Nephron (organoid): ENCODE data around the gene SLC12A8.

Experiments
- H3K27ac Mint-ChIP-seq, 3 experiments: 2 replicates each; pipeline ENCODE4 v1.8.0; 2020; ENCODE audit warnings: mixed read lengths in 3 of 3, mild to moderate bottlenecking in 2 of 3, moderate library complexity in 1 of 3
- H3K27me3 Mint-ChIP-seq: 2 replicates; pipeline ENCODE4 v1.8.0; 2021; ENCODE audit warnings: low read depth, mild to moderate bottlenecking, moderate library complexity, mixed read lengths
- H3K36me3 Mint-ChIP-seq: 2 replicates; pipeline ENCODE4 v1.8.0; 2020; ENCODE audit warnings: low read depth, mixed read lengths
- H3K4me1 Mint-ChIP-seq: 2 replicates; pipeline ENCODE4 v1.8.0; 2020; ENCODE audit warnings: mixed read lengths
- H3K4me3 Mint-ChIP-seq, 3 experiments: 2 replicates each; pipeline ENCODE4 v1.8.0; 2020; ENCODE audit warnings: mild to moderate bottlenecking in 3 of 3, mixed read lengths in 3 of 3, moderate library complexity in 2 of 3
- H3K9me3 Mint-ChIP-seq: 2 replicates; pipeline ENCODE4 v1.8.0; 2020; ENCODE audit warnings: mixed read lengths
- CTCF ChIP-seq, 3 experiments: fragments of 200-600 bp; sonication (generic); IDR thresholded peaks; one replicate each; pipeline ENCODE4 v1.5.0; 2021; ENCODE audit warnings: antibody characterized with exemption in 3 of 3; ENCODE audit not compliant: unreplicated experiment in 3 of 3

The SLC12A8 gene

GRCh38 chr3:125213946-125214542, 1.5 kb upstream of the SLC12A8 start:
- Mint-ChIP-seq H3K27ac (peak overlapping the region; percentile 2 to 60 (median 22)), H3K4me1 (peaks cover 6% of the 10 kb centered on the region), H3K36me3 (no peaks in the 10 kb centered on the region), H3K4me3 (peak overlapping the region; percentile 60 to 76 (median 62)), H3K9me3 (no peaks in the 10 kb centered on the region), H3K27me3 (peaks cover 48% of the 10 kb centered on the region)
- TF ChIP-seq CTCF (IDR thresholded peaks at IDR 0.05; ENCODE audit: unreplicated experiment in 3 of 3): no peak

- Mint-ChIP-seq H3K4me1 (peaks cover 6% of the 10 kb centered on the region), H3K4me3 (peak overlapping the region; percentile 60 to 76 (median 62)), H3K27ac (peak overlapping the region; percentile 2 to 60 (median 22)), H3K36me3 (no peaks in the 10 kb centered on the region), H3K27me3 (peaks cover 52% of the 10 kb centered on the region), H3K9me3 (no peaks in the 10 kb centered on the region)
- no peak for TF ChIP-seq CTCF (IDR thresholded peaks at IDR 0.05; ENCODE audit: unreplicated experiment in 3 of 3)
These were observed 812 bp upstream of the SLC12A8 start for GRCh38 chr3:125213364-125213755.

GRCh38 chr3:125212091-125212508, 448 bp downstream of the SLC12A8 start:
- H3K27ac Mint-ChIP-seq: peak overlapping the region in 2 of 3 experiments; percentile 43 to 71
- H3K9me3 Mint-ChIP-seq: no peaks in the 10 kb centered on the region
- H3K27me3 Mint-ChIP-seq: peaks cover 55% of the 10 kb centered on the region
- H3K36me3 Mint-ChIP-seq: no peaks in the 10 kb centered on the region
- peak overlapping the region; percentile 78 to 83 (median 81) for H3K4me3 Mint-ChIP-seq
- peaks cover 6% of the 10 kb centered on the region for H3K4me1 Mint-ChIP-seq
- TF ChIP-seq CTCF (IDR thresholded peaks at IDR 0.05; ENCODE audit: unreplicated experiment in 3 of 3): no peak

GRCh38 chr3:125211523-125212090, 941 bp downstream of the SLC12A8 start:
- TF ChIP-seq CTCF (IDR thresholded peaks at IDR 0.05; ENCODE audit: unreplicated experiment in 3 of 3): no peak
- H3K36me3 Mint-ChIP-seq: no peaks in the 10 kb centered on the region
- H3K4me3 Mint-ChIP-seq: peak overlapping the region; percentile 78 to 83 (median 81)
- peaks cover 55% of the 10 kb centered on the region for H3K27me3 Mint-ChIP-seq
- peaks cover 6% of the 10 kb centered on the region for H3K4me1 Mint-ChIP-seq
- H3K27ac Mint-ChIP-seq: peak overlapping the region in 2 of 3 experiments; percentile 43 to 71
- H3K9me3 Mint-ChIP-seq: no peaks in the 10 kb centered on the region

GRCh38 chr3:125207949-125208568, 4.5 kb downstream of the SLC12A8 start:
- no peaks in the 10 kb centered on the region for H3K9me3 Mint-ChIP-seq
- H3K27me3 Mint-ChIP-seq: peaks cover 35% of the 10 kb centered on the region

More at GRCh38 chr3:125207949-125208568, 4.5 kb downstream of the SLC12A8 start:
- Mint-ChIP-seq H3K36me3 (no peaks in the 10 kb centered on the region), H3K4me1 (no peaks in the 10 kb centered on the region), H3K27ac (peak overlapping the region in 2 of 3 experiments; percentile 54 to 90), H3K4me3 (no peak overlapping the region)
- no peak for TF ChIP-seq CTCF (IDR thresholded peaks at IDR 0.05; ENCODE audit: unreplicated experiment in 3 of 3)
